Thyroid gland (tissue), 4 donors: ENCODE results near the gene DAG1. TPM values are rescaled to one million over a fixed set of nuclear protein-coding genes. Genes with fewer than 3 reads are reported as not detected.

Source experiments
- DNase-seq, 2 donors: peaks; one replicate each; pipeline ENCODE4 v3.0.0-alpha.2; 2019
- H3K27ac ChIP-seq, 3 donors: fragments of 200-600 bp; sonication (generic); 1 replicate in 2 of 3; 2 replicates in 1 of 3; pipeline ENCODE4 v1.5.1; 2016 to 2019; ENCODE audit warnings: mild to moderate bottlenecking in 1 of 3, moderate library complexity in 1 of 3
- H3K27me3 ChIP-seq: fragments of 200-600 bp; sonication (generic); one replicate; pipeline ENCODE4 v1.5.1; 2019
- H3K36me3 ChIP-seq, 2 donors: fragments of 200-600 bp; sonication (generic); one replicate each; pipeline ENCODE4 v1.5.1; 2016 to 2019
- H3K4me1 ChIP-seq, 2 donors: fragments of 200-600 bp; sonication (generic); one replicate each; pipeline ENCODE4 v1.5.1; 2017 to 2019
- H3K4me3 ChIP-seq, 3 donors: fragments of 200-600 bp; sonication (generic); replicated peaks in 1 of 3; 1 replicate in 2 of 3; 2 replicates in 1 of 3; pipeline ENCODE4 v1.5.1; 2016; ENCODE audit warnings: mild to moderate bottlenecking in 1 of 3
- H3K9me3 ChIP-seq: fragments of 200-600 bp; sonication (generic); one replicate; pipeline ENCODE4 v1.5.1; 2017
- CTCF ChIP-seq, 6 experiments: fragments of 200-600 bp in 3 of 6; fragments of 450-650 bp in 3 of 6; sonication (generic) in 3 of 6; IDR thresholded peaks; one replicate each; pipeline ENCODE4 v1.5.1; 2016 to 2019; ENCODE audit warnings: antibody characterized with exemption in 6 of 6, mild to moderate bottlenecking in 2 of 6, inconsistent platforms in 1 of 6, moderate library complexity in 1 of 6
- POLR2A ChIP-seq, 2 donors: fragments of 450-650 bp; IDR thresholded peaks; one replicate each; pipeline ENCODE4 v1.6.1; 2017; ENCODE audit warnings: antibody characterized with exemption in 2 of 2, mild to moderate bottlenecking in 2 of 2, moderate library complexity in 1 of 2
- WGBS, 2 donors: methylation state at CpG; one replicate each; pipeline ENCODE4 v1.1.5; 2017; 5-methylcytosine and 5-hydroxymethylcytosine counted together
- intact Hi-C: fragments of 100-400 bp; cut with DNase I; formaldehyde crosslinking; loops from one replicate; pipeline ENCODE4 v1.15.1; 2023
- total RNA-seq, 4 donors: library from RNA; depleted of rRNA; stranded (reverse); fragments of >200 nt; gene quantifications; one replicate each; pipeline ENCODE4 v1.2.3, GENCODE V29; 2016

Gene DAG1
- total RNA-seq, 4 donors from 2014 or later, result 55.1 to 86.7 (median 79.6) TPM

DNA sequence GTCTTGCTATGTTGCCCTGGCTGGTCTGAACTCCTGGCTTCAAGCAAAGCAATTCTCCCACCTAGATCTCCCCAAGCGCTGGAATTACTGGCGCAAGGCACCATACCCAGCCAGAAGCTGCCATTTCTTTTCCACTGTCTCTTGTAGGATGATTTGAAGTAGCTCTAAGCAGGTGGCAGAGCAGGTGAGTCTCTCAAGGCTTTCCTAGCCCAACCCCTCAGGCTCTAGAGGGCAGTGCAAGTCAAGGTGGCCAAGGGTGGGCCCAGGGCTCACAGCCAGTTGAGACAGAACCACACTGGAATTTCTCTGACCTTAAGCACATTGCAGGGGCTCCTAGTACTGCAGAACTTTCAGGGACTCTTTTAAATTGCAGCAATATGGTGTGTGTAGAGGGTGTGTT, 15.6 kb upstream of the DAG1 start:
- no peak overlapping the region for H3K27ac ChIP-seq
- peak; percentile 73 to 76 for DNase-seq
- no peak overlapping the region for H3K4me3 ChIP-seq
- H3K9me3 ChIP-seq, result no peaks in the 10 kb centered on the region
- no peaks in the 10 kb centered on the region for H3K36me3 ChIP-seq
- TF ChIP-seq POLR2A (IDR thresholded peaks at IDR 0.05), result no peak
- peak in 4 of 6 experiments; percentile 16 to 64 (median 44) for TF ChIP-seq CTCF (IDR thresholded peaks at IDR 0.05)
- intact Hi-C loops, result no loop called here
- H3K27me3 ChIP-seq, result no peaks in the 10 kb centered on the region
- WGBS, 2 donors, result 78 to 79% methylated on average over 2 of the region's 2 CpGs
- H3K4me1 ChIP-seq, result peaks cover 9% of the 10 kb centered on the region in 2 donors

- TF ChIP-seq CTCF (IDR thresholded peaks at IDR 0.05), result no peak
- TF ChIP-seq POLR2A (IDR thresholded peaks at IDR 0.05), result no peak
- H3K27ac ChIP-seq, result no peak overlapping the region
- 57 to 70% methylated on average over 3 of the region's 3 CpGs for WGBS, 2 donors
- no peak for DNase-seq
- H3K4me1 ChIP-seq, result peaks cover 9% of the 10 kb centered on the region in 2 donors
- intact Hi-C loops, result no loop called here
- no peak overlapping the region for H3K4me3 ChIP-seq
- H3K36me3 ChIP-seq, result no peaks in the 10 kb centered on the region
- no peaks in the 10 kb centered on the region for H3K27me3 ChIP-seq
- H3K9me3 ChIP-seq, result no peaks in the 10 kb centered on the region
Measured at GRCh38 chr3:49454898-49455681, 15.0 kb upstream of the DAG1 start.

GRCh38 chr3:49456466-49456865, 13.6 kb upstream of the DAG1 start:
- intact Hi-C loops, result no loop called here
- Histone ChIP-seq H3K4me3 (no peak overlapping the region), H3K4me1 (peaks cover 14 to 15% of the 10 kb centered on the region in 2 donors), H3K36me3 (no peaks in the 10 kb centered on the region), H3K9me3 (no peaks in the 10 kb centered on the region), H3K27ac (no peak overlapping the region), H3K27me3 (no peaks in the 10 kb centered on the region)
- TF ChIP-seq POLR2A (IDR thresholded peaks at IDR 0.05) (no peak), CTCF (IDR thresholded peaks at IDR 0.05) (no peak)
- 85 to 94% methylated on average over 2 to 3 of the region's 3 CpGs for WGBS, 2 donors
- no peak for DNase-seq

GRCh38 chr3:49460188-49460890, 9.7 kb upstream of the DAG1 start:
- Histone ChIP-seq H3K27me3 (no peaks in the 10 kb centered on the region), H3K4me1 (peaks cover 13 to 14% of the 10 kb centered on the region in 2 donors), H3K9me3 (no peaks in the 10 kb centered on the region), H3K4me3 (no peak overlapping the region), H3K27ac (no peak overlapping the region), H3K36me3 (no peaks in the 10 kb centered on the region)
- no peak for TF ChIP-seq CTCF (IDR thresholded peaks at IDR 0.05)
- TF ChIP-seq POLR2A (IDR thresholded peaks at IDR 0.05), result no peak
- 75 to 94% methylated on average over 1 to 2 of the region's 2 CpGs for WGBS, 2 donors
- no peak for DNase-seq
- intact Hi-C loops, result loop anchor here (10.0 kb wide), 1 partner anchor 204 kb away; no protein-coding TSS in a partner anchor

DNA sequence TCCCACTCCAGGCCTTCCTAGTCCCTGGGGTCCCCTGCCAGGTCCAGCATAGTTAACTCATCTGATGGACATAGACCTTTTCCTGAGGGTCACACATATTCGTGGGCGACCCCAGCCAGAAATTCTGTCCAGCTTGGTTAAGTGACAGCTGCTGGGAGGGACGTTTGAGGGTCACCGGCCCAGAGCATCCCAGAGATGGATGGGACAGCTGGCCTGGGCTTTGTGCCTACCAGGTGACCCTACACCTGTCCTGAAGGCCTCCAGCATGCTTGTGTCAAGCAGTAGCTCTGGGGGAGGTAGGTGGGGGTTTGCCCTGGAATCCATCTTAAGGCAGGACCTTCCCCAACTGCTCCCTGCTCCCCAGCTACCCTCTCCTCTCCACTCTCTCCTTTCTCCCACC, 9.1 kb upstream of the DAG1 start:
- 85 to 90% methylated on average over 4 of the region's 4 CpGs for WGBS, 2 donors
- no peak overlapping the region for H3K4me3 ChIP-seq
- intact Hi-C loops, result loop anchor here (10.0 kb wide), 1 partner anchor 204 kb away; no protein-coding TSS in a partner anchor
- no peaks in the 10 kb centered on the region for H3K27me3 ChIP-seq
- no peak for TF ChIP-seq CTCF (IDR thresholded peaks at IDR 0.05)
- no peak for TF ChIP-seq POLR2A (IDR thresholded peaks at IDR 0.05)
- H3K4me1 ChIP-seq, result peaks cover 13 to 14% of the 10 kb centered on the region in 2 donors
- DNase-seq, result no peak
- no peaks in the 10 kb centered on the region for H3K9me3 ChIP-seq
- no peaks in the 10 kb centered on the region for H3K36me3 ChIP-seq
- peak overlapping the region in 2 of 3 donors; percentile 18 to 61 for H3K27ac ChIP-seq
